HepG2 (cell line): Measurements from ENCODE around the gene CD9. TPM values are rescaled to one million over a fixed set of nuclear protein-coding genes. Genes with fewer than 3 reads are reported as not detected.
A peak's percentile ranks its signal among the peaks of the same experiment; 100 is the strongest.

ENCODE experiments used
- ATAC-seq: fragments of 200-7000 bp; cut with Tn5 transposase; 3 replicates; pipeline ENCODE4 v1.9.1; 2020; ENCODE audit warnings: mild to moderate bottlenecking, moderate library complexity
- BruUV-seq: library from RNA; stranded (reverse); fragments of 400-500 nt; replicated peaks from 2 replicates; lab custom pipeline; 2021; lab: Mats Ljungman, UMichigan
- CTCF ChIA-PET: fragments of 300-600 bp; formaldehyde crosslinking; extraction: SDS; loops from one replicate; lab custom pipeline; 2021; ENCODE audit warnings: low total read pairs, inconsistent platforms, low intra/inter-chr PET ratio; lab: Yijun Ruan, JAX
- POLR2A ChIA-PET: fragments of 350-600 bp; sonication (Branson Sonifier 250); formaldehyde crosslinking; loops from one replicate; lab custom pipeline; 2020; ENCODE audit warnings: antibody characterized with exemption, inconsistent platforms; lab: Yijun Ruan, JAX
- DNase-seq: peaks from one replicate; pipeline ENCODE4 v3.0.0-alpha.2; 2015; ENCODE audit warnings: low spot score
- FAIRE-seq: peaks from 3 replicates; lab custom pipeline; 2011; peaks lifted over from hg19 to GRCh38; lab: Jason Lieb, UNC
- H2AFZ ChIP-seq: one replicate; pipeline ENCODE4 v1.6.1; 2011; ENCODE audit warnings: low read length, inconsistent platforms
- H3K27ac ChIP-seq: fragments of 300-600 bp; 3 replicates; pipeline ENCODE4 v1.8.0; 2011; ENCODE audit warnings: mixed run types, mild to moderate bottlenecking, mixed read lengths, low read length, inconsistent platforms; ENCODE audit not compliant: insufficient read depth; ENCODE audit errors: extremely low read length
- H3K27me3 ChIP-seq, 2 experiments: fragments of 200-600 bp in 1 of 2; 2 replicates in 1 of 2; 3 replicates in 1 of 2; pipeline versions ENCODE4 v1.6.0 to v1.8.0; 2011; ENCODE audit warnings: low read length in 2 of 2, mild to moderate bottlenecking in 2 of 2, moderate library complexity in 2 of 2, inconsistent platforms in 1 of 2; ENCODE audit not compliant: insufficient read depth in 2 of 2, control insufficient read depth in 1 of 2
- H3K36me3 ChIP-seq, 2 experiments: fragments of 200-600 bp in 1 of 2; replicated peaks in 1 of 2; 2 replicates in 1 of 2; 3 replicates in 1 of 2; pipeline versions ENCODE4 v1.5.1 to v1.8.0; 2011; ENCODE audit warnings: low read length in 2 of 2, inconsistent platforms in 1 of 2; ENCODE audit not compliant: insufficient read depth in 2 of 2, control insufficient read depth in 1 of 2
- H3K4me1 ChIP-seq: 2 replicates; pipeline ENCODE4 v1.5.1; 2012; ENCODE audit warnings: low read length, inconsistent platforms; ENCODE audit not compliant: insufficient read depth
- H3K4me2 ChIP-seq: 2 replicates; pipeline ENCODE4 v1.6.0; 2011; ENCODE audit warnings: low read depth, low read length, inconsistent platforms
- H3K4me3 ChIP-seq, 3 experiments: fragments of 200-600 bp in 1 of 3; sonication (generic), shearing (Covaris generic) in 1 of 3; replicated peaks in 1 of 3; 2 replicates each; pipeline ENCODE4 v1.5.1; 2011 to 2016; ENCODE audit warnings: low read length in 3 of 3, inconsistent platforms in 2 of 3, low read depth in 2 of 3, mild to moderate bottlenecking in 2 of 3, control low read depth in 1 of 3, mixed read lengths in 1 of 3; ENCODE audit not compliant: insufficient read depth in 1 of 3
- H3K79me2 ChIP-seq: one replicate; pipeline ENCODE4 v1.6.1; 2011; ENCODE audit warnings: low read length, inconsistent platforms; ENCODE audit not compliant: insufficient read depth
- H3K9ac ChIP-seq: 2 replicates; pipeline ENCODE4 v1.6.0; 2011; ENCODE audit warnings: mild to moderate bottlenecking, low read depth, low read length, inconsistent platforms; ENCODE audit not compliant: insufficient read depth
- H3K9me3 ChIP-seq: 2 replicates; pipeline ENCODE4 v1.5.1; 2012; ENCODE audit warnings: mild to moderate bottlenecking, low read length
- H4K20me1 ChIP-seq: 2 replicates; pipeline ENCODE4 v1.6.0; 2011; ENCODE audit warnings: inconsistent platforms, mild to moderate bottlenecking, low read length, moderate library complexity; ENCODE audit not compliant: insufficient read depth
- AKAP8 ChIP-seq: sonication (generic); formaldehyde crosslinking; IDR thresholded peaks from 2 replicates; pipeline ENCODE4 v1.5.1; 2020; ENCODE audit warnings: mild to moderate bottlenecking, missing genetic modification reagents
- ARID3A ChIP-seq: IDR thresholded peaks from 2 replicates; pipeline ENCODE4 v1.6.1; 2012; ENCODE audit warnings: low read depth, low read length, improper control_type of control experiment
- FOXA3 ChIP-seq: IDR thresholded peaks from 2 replicates; pipeline ENCODE4 v1.6.1; 2016; ENCODE audit warnings: missing genetic modification reagents, missing compliant biosample characterization
- NFATC3 ChIP-seq: sonication (generic); formaldehyde crosslinking; IDR thresholded peaks from 2 replicates; pipeline ENCODE4 v1.5.1; 2020; ENCODE audit warnings: mild to moderate bottlenecking, missing genetic modification reagents
- SAP130 ChIP-seq: IDR thresholded peaks from 2 replicates; pipeline ENCODE4 v1.6.1; 2016; ENCODE audit warnings: low read depth
- SNAPC4 ChIP-seq: sonication (generic); formaldehyde crosslinking; IDR thresholded peaks from 2 replicates; pipeline ENCODE4 v1.4.0; 2020; ENCODE audit warnings: mild to moderate bottlenecking, missing genetic modification reagents
- ZNF253 ChIP-seq: sonication (generic); formaldehyde crosslinking; IDR thresholded peaks from 2 replicates; pipeline ENCODE4 v1.8.0; 2022; ENCODE audit warnings: mild to moderate bottlenecking, missing genetic modification reagents, borderline replicate concordance
- ZNF598 ChIP-seq: sonication (generic); formaldehyde crosslinking; IDR thresholded peaks from 2 replicates; pipeline ENCODE4 v1.5.1; 2020; ENCODE audit warnings: mild to moderate bottlenecking, missing genetic modification reagents, borderline replicate concordance
- ZNF776 ChIP-seq: sonication (generic); formaldehyde crosslinking; IDR thresholded peaks from 2 replicates; pipeline ENCODE4 v1.4.0; 2020; ENCODE audit warnings: mild to moderate bottlenecking, missing genetic modification reagents
- ZNF777 ChIP-seq: sonication (generic); formaldehyde crosslinking; IDR thresholded peaks from 2 replicates; pipeline ENCODE4 v1.4.0; 2020; ENCODE audit warnings: missing genetic modification reagents
- ZNF780A ChIP-seq: sonication (generic); formaldehyde crosslinking; IDR thresholded peaks from 2 replicates; pipeline ENCODE4 v1.8.0; 2022; ENCODE audit warnings: mild to moderate bottlenecking, missing genetic modification reagents, moderate library complexity
- ZNF816 ChIP-seq: sonication (generic); formaldehyde crosslinking; IDR thresholded peaks from 2 replicates; pipeline ENCODE4 v1.8.0; 2022; ENCODE audit warnings: missing genetic modification reagents, mild to moderate bottlenecking, borderline replicate concordance
- WGBS: methylation state at CpG from one replicate; pipeline ENCODE4 v1.1.6; 2017; ENCODE audit warnings: low lambda C conversion rate; 5-methylcytosine and 5-hydroxymethylcytosine counted together
- in situ Hi-C: cut with HindIII; loops from 2 replicates; pipeline ENCODE4 v1.10.0; 2017; ENCODE audit warnings: low pct_unique_long_range_greater_than_20kb; ENCODE audit not compliant: extremely low pct_ligation_motif_present
- intact Hi-C: fragments of 100-400 bp; cut with micrococcal nuclease; formaldehyde crosslinking; loops from one replicate; pipeline ENCODE4 v1.10.0; 2022; ENCODE audit not compliant: unreplicated experiment
- polyA plus RNA-seq, 8 experiments: library from polyadenylated mRNA; depleted of rRNA in 3 of 8; stranded (reverse) in 7 of 8; unstranded in 1 of 8; fragments of >200 nt; fragmentation: Illumina TruSeq in 4 of 8; extraction: Trizol in 4 of 8; gene quantifications; 2 replicates each; pipeline versions ENCODE4 v1.2.1 to v1.2.3, GENCODE V29; 2011 to 2016; ENCODE audit warnings: low read depth in 4 of 8, missing spikeins in 1 of 8, mixed read lengths in 1 of 8; ENCODE audit not compliant: insufficient read depth in 1 of 8
- total RNA-seq, 5 experiments: library from RNA; depleted of rRNA; stranded (reverse); fragments of >200 nt; fragmentation: Illumina TruSeq; extraction: Trizol; gene quantifications; 2 replicates each; pipeline ENCODE4 v1.2.3, GENCODE V29; 2016; ENCODE audit warnings: low read depth in 1 of 5
- TF ChIP-seq, protein P1 (sequence below): IDR thresholded peaks from 2 replicates; pipeline ENCODE4 v1.6.1; 2012; ENCODE audit warnings: inconsistent platforms

Gene CD9
- total and polyA plus RNA-seq, 2 of the 13 experiments (the other 11 are each of a cell fraction or from before 2014, with no cell fraction given), result 5.8 to 38.3 TPM

DNA sequence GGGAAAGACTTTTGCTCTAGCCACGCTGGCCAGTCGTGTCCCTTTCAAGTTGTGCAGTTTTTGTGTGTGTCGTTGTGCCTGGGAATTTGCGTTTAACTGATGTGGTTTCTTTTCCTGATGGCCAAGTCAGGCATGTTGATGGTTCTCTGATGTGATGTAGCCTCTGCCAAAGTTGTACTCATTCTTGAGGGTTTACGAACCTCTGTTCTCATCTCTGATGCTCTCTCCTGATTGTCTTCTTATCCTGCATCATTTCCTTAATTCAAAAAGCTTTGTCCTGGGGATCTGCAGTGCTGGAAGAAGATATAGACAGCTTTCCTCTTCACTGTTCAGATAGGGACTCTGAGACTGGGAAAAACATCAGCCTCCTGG, 25.4 kb downstream of the CD9 start (continued):
- no peak for TF ChIP-seq ZNF776 (CRISPR knock-in tag)
- TF ChIP-seq, protein P1, sequence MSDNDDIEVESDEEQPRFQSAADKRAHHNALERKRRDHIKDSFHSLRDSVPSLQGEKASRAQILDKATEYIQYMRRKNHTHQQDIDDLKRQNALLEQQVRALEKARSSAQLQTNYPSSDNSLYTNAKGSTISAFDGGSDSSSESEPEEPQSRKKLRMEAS, result 0 out of 2 replicates have a peak, but pooled peaks have one; percentile 16
- TF ChIP-seq AKAP8 (CRISPR knock-in tag), result no peak
- no peak for TF ChIP-seq NFATC3

DNA sequence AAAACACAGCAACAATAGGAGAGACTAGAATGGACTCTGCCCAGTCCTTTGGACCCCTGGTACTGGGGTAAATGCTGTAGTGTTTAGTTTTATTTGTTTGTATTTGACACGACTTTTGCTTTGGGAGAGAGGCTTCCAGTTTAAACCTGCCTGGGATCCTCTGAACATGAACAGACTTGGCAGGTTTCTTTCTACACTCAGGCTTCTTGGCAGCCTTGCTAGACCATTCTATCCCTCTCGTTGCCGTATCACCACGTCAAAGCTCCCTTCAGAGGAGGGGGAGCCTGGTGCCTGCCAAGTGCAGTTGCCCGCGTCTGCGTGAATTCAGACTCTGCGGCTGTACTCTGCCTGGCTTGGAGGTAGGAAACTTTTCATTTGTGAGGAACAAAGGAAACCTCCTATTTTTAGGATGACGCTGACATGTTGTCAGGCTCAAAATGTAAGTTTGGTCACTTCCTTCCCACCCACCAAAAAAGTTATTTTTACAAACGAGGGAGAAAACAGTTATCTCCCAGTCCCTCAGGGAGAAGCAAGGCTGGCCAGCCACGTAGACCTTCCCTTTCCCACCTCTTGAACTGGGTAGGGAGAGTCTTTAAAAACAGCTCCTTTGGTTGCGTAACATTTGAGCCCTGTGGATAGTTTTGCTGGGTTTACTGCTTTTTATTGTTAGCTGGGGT, 25.9 kb downstream of the CD9 start:
- Histone ChIP-seq H3K79me2 (no peaks in the 10 kb centered on the region), H4K20me1 (no peaks in the 10 kb centered on the region), H3K36me3 (no peaks in the 10 kb centered on the region), H3K4me3 (peak overlapping the region; percentile 42 to 70 (median 50)), H3K27ac (peak overlapping the region; percentile 94), H2AFZ (no peak overlapping the region), H3K27me3 (no peaks in the 10 kb centered on the region), H3K9me3 (no peaks in the 10 kb centered on the region), H3K4me2 (peak overlapping the region; percentile 88), H3K9ac (peak overlapping the region; percentile 83), H3K4me1 (peaks cover 100% of the 10 kb centered on the region)
- WGBS, result 5% methylated on average over 9 of the region's 12 CpGs
- DNase-seq, result peak; percentile 77
- ChIA-PET POLR2A (interaction anchor here (0.6 to 1.9 kb wide), 5 partner anchors 8 to 158 kb away, joined by 3 to 6 read pairs (median 4); partner anchors contain the start of gene LTBR), CTCF (no interaction called here)
- in situ Hi-C loops (no loop called here), intact Hi-C loops (no loop called here)
- peak; percentile 70 for ATAC-seq
- TSS peak; percentile 78 for BruUV-seq
- FAIRE-seq, result peak; percentile 28
- TF ChIP-seq ZNF780A (CRISPR knock-in tag), result no peak
- 0 out of 2 replicates have a peak, but pooled peaks have one; percentile 38 for TF ChIP-seq ZNF816
- 0 out of 2 replicates have a peak, but pooled peaks have one; percentile 50 for TF ChIP-seq SNAPC4
- no peak for TF ChIP-seq ZNF253 (CRISPR knock-in tag)
- peak; percentile 18; the same call in 1 of the 2 replicates for TF ChIP-seq FOXA3 (CRISPR knock-in tag)
- TF ChIP-seq ZNF777 (CRISPR knock-in tag), result no peak
- no peak for TF ChIP-seq ZNF598 (CRISPR knock-in tag)
- peak; percentile 55 for TF ChIP-seq SAP130 (CRISPR knock-in tag)
- TF ChIP-seq ARID3A, result peak; percentile 20; the same call in 1 of the 2 replicates
